ENCODE results near the gene FILIP1L. TPM values are rescaled to one million over a fixed set of nuclear protein-coding genes. Genes with fewer than 3 reads are reported as not detected.

The FILIP1L gene
- total and polyA plus RNA-seq, 2 of the 13 experiments (the other 11 are each of a cell fraction or from before 2014, with no cell fraction given): 8.1 to 187 TPM

DNA sequence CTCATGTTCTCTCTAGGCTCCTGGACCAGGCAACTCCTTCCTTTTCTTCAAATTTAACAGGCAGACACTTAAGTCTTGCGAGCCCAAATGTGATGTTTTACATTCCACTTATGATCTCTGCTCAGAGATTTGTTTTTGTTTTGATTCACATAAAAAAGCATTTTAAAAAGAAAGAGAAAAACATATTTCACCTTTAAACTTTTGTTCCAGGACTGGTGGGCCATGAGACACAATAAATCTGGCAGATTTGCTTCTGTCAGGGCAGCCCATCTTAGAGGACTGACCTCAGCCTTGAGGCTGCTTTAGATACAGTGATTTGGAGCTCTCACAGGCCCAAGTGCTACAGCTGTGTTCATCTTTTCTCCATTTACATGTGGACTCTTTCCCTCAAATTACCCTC is 244.7 kb downstream of the FILIP1L start:
- WGBS (ENCODE audit: low lambda C conversion rate): 97% methylated on average over 1 of the region's 1 CpG
- intact Hi-C loops (cut with micrococcal nuclease; ENCODE audit: unreplicated experiment) (no loop called here), in situ Hi-C loops (cut with HindIII; ENCODE audit: extremely low pct_ligation_motif_present, low pct_unique_long_range_greater_than_20kb) (loop anchor here (10.0 kb wide), 1 partner anchor 175 kb away; no protein-coding TSS in a partner anchor)
- no peak for DNase-seq (ENCODE audit: low spot score)
- POLR2A ChIA-PET: interaction anchor here (0.7 to 3.5 kb wide), 4 partner anchors 9 to 391 kb away, joined by 3 to 15 read pairs (median 4); partner anchors contain the start of gene TBC1D23
- H3K27me3 ChIP-seq (ENCODE audit: control insufficient read depth in 1 of 2, insufficient read depth in 2 of 2, low read length in 2 of 2): no peaks in the 10 kb centered on the region; a peak in 1 of 5 replicates
- H3K9ac ChIP-seq (ENCODE audit: insufficient read depth, low read depth, low read length): peak overlapping the region; percentile 99; the same call in 1 of the 2 replicates
- H3K4me1 ChIP-seq (ENCODE audit: insufficient read depth, low read length): peaks cover 81% of the 10 kb centered on the region
- H3K36me3 ChIP-seq (replicated peaks in 1 of 2; ENCODE audit: control insufficient read depth in 1 of 2, insufficient read depth in 2 of 2, low read length in 2 of 2): peaks cover 28 to 60% of the 10 kb centered on the region in 2 experiments
- no peak for FAIRE-seq
- H3K4me3 ChIP-seq (replicated peaks in 1 of 3; ENCODE audit: insufficient read depth in 1 of 3, low read depth in 2 of 3, low read length in 3 of 3): peak overlapping the region; percentile 5 to 24 (median 8); a peak in 4 of 6 replicates
- no peak for ATAC-seq
- peaks cover 89% of the 10 kb centered on the region for H4K20me1 ChIP-seq (ENCODE audit: insufficient read depth, low read length)
- no peak overlapping the region for H2AFZ ChIP-seq (ENCODE audit: low read length)
- peak overlapping the region; percentile 18 for H3K27ac ChIP-seq (ENCODE audit: extremely low read length, insufficient read depth, low read length)
- H3K4me2 ChIP-seq (ENCODE audit: low read depth, low read length): peak overlapping the region; percentile 92
- peaks cover 100% of the 10 kb centered on the region for H3K79me2 ChIP-seq (ENCODE audit: insufficient read depth, low read length)
- BruUV-seq (replicated peaks): no TSS peak
- peak; percentile 84 for TF ChIP-seq RBM22 (optimal IDR thresholded peaks at IDR 0.05; ENCODE audit: low read length)
- no peak for TF ChIP-seq ZMYM4 (CRISPR knock-in tag; IDR thresholded peaks at IDR 0.05)
- TF ChIP-seq, protein P1, sequence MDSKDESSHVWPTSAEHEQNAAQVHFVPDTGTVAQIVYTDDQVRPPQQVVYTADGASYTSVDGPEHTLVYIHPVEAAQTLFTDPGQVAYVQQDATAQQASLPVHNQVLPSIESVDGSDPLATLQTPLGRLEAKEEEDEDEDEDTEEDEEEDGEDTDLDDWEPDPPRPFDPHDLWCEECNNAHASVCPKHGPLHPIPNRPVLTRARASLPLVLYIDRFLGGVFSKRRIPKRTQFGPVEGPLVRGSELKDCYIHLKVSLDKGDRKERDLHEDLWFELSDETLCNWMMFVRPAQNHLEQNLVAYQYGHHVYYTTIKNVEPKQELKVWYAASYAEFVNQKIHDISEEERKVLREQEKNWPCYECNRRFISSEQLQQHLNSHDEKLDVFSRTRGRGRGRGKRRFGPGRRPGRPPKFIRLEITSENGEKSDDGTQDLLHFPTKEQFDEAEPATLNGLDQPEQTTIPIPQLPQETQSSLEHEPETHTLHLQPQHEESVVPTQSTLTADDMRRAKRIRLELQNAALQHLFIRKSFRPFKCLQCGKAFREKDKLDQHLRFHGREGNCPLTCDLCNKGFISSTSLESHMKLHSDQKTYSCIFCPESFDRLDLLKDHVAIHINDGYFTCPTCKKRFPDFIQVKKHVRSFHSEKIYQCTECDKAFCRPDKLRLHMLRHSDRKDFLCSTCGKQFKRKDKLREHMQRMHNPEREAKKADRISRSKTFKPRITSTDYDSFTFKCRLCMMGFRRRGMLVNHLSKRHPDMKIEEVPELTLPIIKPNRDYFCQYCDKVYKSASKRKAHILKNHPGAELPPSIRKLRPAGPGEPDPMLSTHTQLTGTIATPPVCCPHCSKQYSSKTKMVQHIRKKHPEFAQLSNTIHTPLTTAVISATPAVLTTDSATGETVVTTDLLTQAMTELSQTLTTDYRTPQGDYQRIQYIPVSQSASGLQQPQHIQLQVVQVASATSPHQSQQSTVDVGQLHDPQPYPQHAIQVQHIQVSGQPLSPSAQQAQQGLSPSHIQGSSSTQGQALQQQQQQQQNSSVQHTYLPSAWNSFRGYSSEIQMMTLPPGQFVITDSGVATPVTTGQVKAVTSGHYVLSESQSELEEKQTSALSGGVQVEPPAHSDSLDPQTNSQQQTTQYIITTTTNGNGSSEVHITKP (CRISPR knock-in tag; IDR thresholded peaks at IDR 0.05; ENCODE audit: low read depth): no peak
- 0 out of 2 replicates have a peak, but pooled peaks have one; percentile 8 for TF ChIP-seq POLR2AphosphoS2 (IDR thresholded peaks at IDR 0.05; ENCODE audit: low read depth, low read length)
- no peak for TF ChIP-seq ZIK1 (CRISPR knock-in tag; IDR thresholded peaks at IDR 0.05; ENCODE audit: borderline replicate concordance, low read depth)
- peak; percentile 24; the same call in 1 of the 2 replicates for TF ChIP-seq PAF1 (CRISPR knock-in tag; IDR thresholded peaks at IDR 0.05)
- TF ChIP-seq, protein P2, sequence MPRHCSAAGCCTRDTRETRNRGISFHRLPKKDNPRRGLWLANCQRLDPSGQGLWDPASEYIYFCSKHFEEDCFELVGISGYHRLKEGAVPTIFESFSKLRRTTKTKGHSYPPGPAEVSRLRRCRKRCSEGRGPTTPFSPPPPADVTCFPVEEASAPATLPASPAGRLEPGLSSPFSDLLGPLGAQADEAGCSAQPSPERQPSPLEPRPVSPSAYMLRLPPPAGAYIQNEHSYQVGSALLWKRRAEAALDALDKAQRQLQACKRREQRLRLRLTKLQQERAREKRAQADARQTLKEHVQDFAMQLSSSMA (CRISPR knock-in tag; IDR thresholded peaks at IDR 0.05): no peak
- TF ChIP-seq RELA (CRISPR knock-in tag; IDR thresholded peaks at IDR 0.05): no peak
- TF ChIP-seq, protein P3, sequence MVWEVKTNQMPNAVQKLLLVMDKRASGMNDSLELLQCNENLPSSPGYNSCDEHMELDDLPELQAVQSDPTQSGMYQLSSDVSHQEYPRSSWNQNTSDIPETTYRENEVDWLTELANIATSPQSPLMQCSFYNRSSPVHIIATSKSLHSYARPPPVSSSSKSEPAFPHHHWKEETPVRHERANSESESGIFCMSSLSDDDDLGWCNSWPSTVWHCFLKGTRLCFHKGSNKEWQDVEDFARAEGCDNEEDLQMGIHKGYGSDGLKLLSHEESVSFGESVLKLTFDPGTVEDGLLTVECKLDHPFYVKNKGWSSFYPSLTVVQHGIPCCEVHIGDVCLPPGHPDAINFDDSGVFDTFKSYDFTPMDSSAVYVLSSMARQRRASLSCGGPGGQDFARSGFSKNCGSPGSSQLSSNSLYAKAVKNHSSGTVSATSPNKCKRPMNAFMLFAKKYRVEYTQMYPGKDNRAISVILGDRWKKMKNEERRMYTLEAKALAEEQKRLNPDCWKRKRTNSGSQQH (CRISPR knock-in tag; IDR thresholded peaks at IDR 0.05; ENCODE audit: low read depth): no peak
- CTCF ChIA-PET (ENCODE audit: low intra/inter-chr PET ratio, low total read pairs): no interaction called here
- H3K9me3 ChIP-seq (ENCODE audit: low read length): no peaks in the 10 kb centered on the region

Data from HepG2 (cell line).